ENCODE results near the gene HSPA4. TPM values are rescaled to one million over a fixed set of nuclear protein-coding genes. Genes with fewer than 3 reads are reported as not detected.
"Not testable (repeated sequence)": the region's sequence is repeated elsewhere in the genome, so short reads cannot be mapped to it uniquely, and the experiment has no call there.

Gene HSPA4
- total and polyA plus RNA-seq, 9 donors = 18.8 to 86.3 (median 61.1) TPM

- WGBS, 3 donors = 75 to 81% (median 79%) methylated on average over 3 of the region's 3 CpGs
- H3K4me3 ChIP-seq = no peak overlapping the region
- no peak overlapping the region for H3K27ac ChIP-seq
- no peaks in the 10 kb centered on the region for H3K36me3 ChIP-seq
- intact Hi-C loops (cut with DNase I) = no loop called here
- H3K4me1 ChIP-seq (ENCODE audit: insufficient read depth) = no peaks in the 10 kb centered on the region
- no peaks in the 10 kb centered on the region for H3K9me3 ChIP-seq
- no peak for TF ChIP-seq CTCF (IDR thresholded peaks at IDR 0.05)
- no peak for TF ChIP-seq POLR2A (IDR thresholded peaks at IDR 0.05)
- TF ChIP-seq EP300 (IDR thresholded peaks at IDR 0.05) = no peak
- no peaks in the 10 kb centered on the region for H3K27me3 ChIP-seq
- no peak for DNase-seq
These were observed 10.5 kb upstream of the HSPA4 start for GRCh38 chr5:133041157-133041784.

- Histone ChIP-seq H3K4me3 (no peak overlapping the region), H3K27ac (no peak overlapping the region), H3K36me3 (no peaks in the 10 kb centered on the region), H3K9me3 (no peaks in the 10 kb centered on the region), H3K27me3 (no peaks in the 10 kb centered on the region), H3K4me1 (ENCODE audit: insufficient read depth) (no peaks in the 10 kb centered on the region)
- DNase-seq = no peak
- TF ChIP-seq EP300 (IDR thresholded peaks at IDR 0.05) (no peak), CTCF (IDR thresholded peaks at IDR 0.05) (no peak), POLR2A (IDR thresholded peaks at IDR 0.05) (no peak)
- intact Hi-C loops (cut with DNase I) = no loop called here
- 75 to 81% (median 78%) methylated on average over 1 of the region's 1 CpG for WGBS, 3 donors
These were observed 9.9 kb upstream of the HSPA4 start for GRCh38 chr5:133041910-133042309.

GRCh38 chr5:133046560-133046959 lies 5.3 kb upstream of the HSPA4 start:
- intact Hi-C loops (cut with DNase I); DNase-seq: not testable (repeated sequence)
- WGBS, 3 donors = 82 to 88% (median 85%) methylated on average over 8 of the region's 8 CpGs

GRCh38 chr5:133047404-133047803 lies 4.4 kb upstream of the HSPA4 start:
- Histone ChIP-seq H3K4me1 (ENCODE audit: insufficient read depth) (peaks cover 3% of the 10 kb centered on the region), H3K27me3 (no peaks in the 10 kb centered on the region), H3K36me3 (no peaks in the 10 kb centered on the region), H3K9me3 (no peaks in the 10 kb centered on the region), H3K4me3 (no peak overlapping the region), H3K27ac (no peak overlapping the region)
- WGBS, 3 donors = 91 to 92% (median 91%) methylated on average over 19 of the region's 19 CpGs
- intact Hi-C loops (cut with DNase I) = no loop called here
- TF ChIP-seq EP300 (IDR thresholded peaks at IDR 0.05) (no peak), POLR2A (IDR thresholded peaks at IDR 0.05) (no peak), CTCF (IDR thresholded peaks at IDR 0.05) (no peak)
- DNase-seq = no peak

More at GRCh38 chr5:133046560-133046959, 5.3 kb upstream of the HSPA4 start:
- H3K27me3 ChIP-seq; H3K9me3 ChIP-seq; H3K36me3 ChIP-seq; H3K4me3 ChIP-seq; H3K27ac ChIP-seq; H3K4me1 ChIP-seq (ENCODE audit: insufficient read depth): not testable (repeated sequence)

- TF ChIP-seq POLR2A (IDR thresholded peaks at IDR 0.05) (no peak), EP300 (IDR thresholded peaks at IDR 0.05) (no peak), CTCF (IDR thresholded peaks at IDR 0.05) (no peak)
- no peak overlapping the region for H3K4me3 ChIP-seq
- intact Hi-C loops (cut with DNase I) = no loop called here
- no peak for DNase-seq
- 12 to 15% (median 12%) methylated on average over 6 of the region's 6 CpGs for WGBS, 3 donors
- H3K27ac ChIP-seq = no peak overlapping the region
- peaks cover 4% of the 10 kb centered on the region for H3K4me1 ChIP-seq (ENCODE audit: insufficient read depth)
- no peaks in the 10 kb centered on the region for H3K36me3 ChIP-seq
- no peaks in the 10 kb centered on the region for H3K27me3 ChIP-seq
- H3K9me3 ChIP-seq = no peaks in the 10 kb centered on the region
These were observed 2.7 kb upstream of the HSPA4 start for GRCh38 chr5:133048993-133049725.

All from ovary (tissue), 9 donors.